GM12878 (cell line): ENCODE results near the gene MEIS1. TPM values are rescaled to one million over a fixed set of nuclear protein-coding genes. Genes with fewer than 3 reads are reported as not detected.

Experiments
- ATAC-seq: fragments of 200-7000 bp; cut with Tn5 transposase; 3 replicates; pipeline ENCODE4 v1.9.1; 2020; ENCODE audit warnings: mild to moderate bottlenecking, moderate library complexity
- BruUV-seq: library from RNA; stranded (reverse); fragments of 400-500 nt; replicated peaks from 2 replicates; lab custom pipeline; 2021; lab: Mats Ljungman, UMichigan
- CTCF ChIA-PET: fragments of 300-600 bp; sonication (Branson Sonifier 250); formaldehyde crosslinking; extraction: SDS; loops from one replicate; lab custom pipeline; 2021; ENCODE audit warnings: inconsistent platforms; lab: Yijun Ruan, JAX
- POLR2A ChIA-PET: fragments of 350-600 bp; formaldehyde crosslinking; extraction: SDS; loops from one replicate; lab custom pipeline; 2021; ENCODE audit warnings: inconsistent platforms; lab: Charles Lee
- RAD21 ChIA-PET: fragments of 300-600 bp; sonication (Branson Sonifier 250); formaldehyde crosslinking; loops from one replicate; lab custom pipeline; 2023; ENCODE audit warnings: antibody characterized with exemption; ENCODE audit not compliant: unreplicated experiment; lab: Charles Lee
- SMC1A ChIA-PET: fragments of 300-600 bp; sonication (Branson Sonifier 250); formaldehyde crosslinking; loops from one replicate; lab custom pipeline; 2023; ENCODE audit not compliant: unreplicated experiment, uncharacterized antibody; lab: Charles Lee
- DNase-seq: peaks from one replicate; pipeline ENCODE4 v3.0.0-alpha.2; 2011; ENCODE audit warnings: low read depth, low spot score
- FAIRE-seq: peaks from 3 replicates; lab custom pipeline; 2011; peaks lifted over from hg19 to GRCh38; lab: Jason Lieb, UNC
- H2AFZ ChIP-seq: 2 replicates; pipeline ENCODE4 v1.6.0; 2011; ENCODE audit warnings: low read depth, low read length, control low read depth; ENCODE audit not compliant: control insufficient read depth
- H3K27ac ChIP-seq: 2 replicates; pipeline ENCODE4 v1.5.1; 2011; ENCODE audit warnings: control low read depth; ENCODE audit not compliant: control insufficient read depth, insufficient read depth
- H3K27me3 ChIP-seq, 2 experiments: replicated peaks in 1 of 2; 2 replicates each; pipeline versions ENCODE4 v1.6.0 to v1.6.1; 2011; ENCODE audit warnings: low read length in 1 of 2; ENCODE audit not compliant: control insufficient read depth in 2 of 2, insufficient read depth in 2 of 2
- H3K36me3 ChIP-seq, 2 experiments: 2 replicates each; pipeline ENCODE4 v1.5.1; 2011; ENCODE audit warnings: low read length in 1 of 2; ENCODE audit not compliant: control insufficient read depth in 2 of 2, insufficient read depth in 2 of 2
- H3K4me1 ChIP-seq: 2 replicates; pipeline ENCODE4 v1.6.1; 2011; ENCODE audit warnings: mild to moderate bottlenecking, low read length, moderate library complexity, mixed read lengths; ENCODE audit not compliant: control insufficient read depth, insufficient read depth
- H3K4me2 ChIP-seq: 2 replicates; pipeline ENCODE4 v1.6.0; 2011; ENCODE audit warnings: control low read depth; ENCODE audit not compliant: control insufficient read depth, insufficient read depth
- H3K4me3 ChIP-seq: fragments of 200-600 bp; sonication (generic); 2 replicates; pipeline ENCODE4 v1.5.1; 2016
- H3K79me2 ChIP-seq: 2 replicates; pipeline ENCODE4 v1.6.0; 2011; ENCODE audit warnings: low read length; ENCODE audit not compliant: control insufficient read depth, insufficient read depth
- H3K9ac ChIP-seq: 2 replicates; pipeline ENCODE4 v1.8.0; 2011; ENCODE audit warnings: low read length, control low read depth, mixed read lengths; ENCODE audit not compliant: control insufficient read depth, insufficient read depth
- H3K9me3 ChIP-seq: replicated peaks from 3 replicates; pipeline ENCODE4 v1.5.1; 2011; ENCODE audit warnings: mild to moderate bottlenecking, low read length; ENCODE audit not compliant: control insufficient read depth, insufficient read depth
- H4K20me1 ChIP-seq: 2 replicates; pipeline ENCODE4 v1.6.0; 2011; ENCODE audit not compliant: control insufficient read depth, insufficient read depth
- BCL11A ChIP-seq: IDR thresholded peaks from 2 replicates; pipeline ENCODE4 v1.6.1; 2011; ENCODE audit warnings: low read depth, low read length
- HSF1 ChIP-seq: fragments of 150-350 bp; IDR thresholded peaks from 2 replicates; pipeline ENCODE4 v1.6.1; 2014; ENCODE audit warnings: mild to moderate bottlenecking, low read depth, low read length
- MAX ChIP-seq: IDR thresholded peaks from 2 replicates; pipeline ENCODE4 v1.6.1; 2012; ENCODE audit warnings: low read depth, low read length, improper control_type of control experiment
- MLLT1 ChIP-seq: fragments of 450-650 bp; IDR thresholded peaks from 2 replicates; pipeline ENCODE4 v1.6.1; 2016; ENCODE audit warnings: mild to moderate bottlenecking
- PRDM15 ChIP-seq: fragments of 450-650 bp; formaldehyde crosslinking; IDR thresholded peaks from 2 replicates; pipeline ENCODE4 v1.4.0; 2020; ENCODE audit warnings: mild to moderate bottlenecking, moderate library complexity
- TAF1 ChIP-seq: IDR thresholded peaks from 2 replicates; pipeline ENCODE4 v1.6.1; 2011; ENCODE audit warnings: mild to moderate bottlenecking, low read depth, low read length, borderline replicate concordance
- YBX1 ChIP-seq: fragments of 450-650 bp; IDR thresholded peaks from 2 replicates; pipeline ENCODE4 v1.6.1; 2016; ENCODE audit warnings: antibody characterized with exemption
- ZNF274 ChIP-seq: IDR thresholded peaks from one replicate; pipeline ENCODE4 v1.8.0; 2011; ENCODE audit not compliant: insufficient read length, insufficient read depth
- WGBS: methylation state at CpG from one replicate; pipeline ENCODE4 v1.1.6; 2016; ENCODE audit warnings: low lambda C conversion rate; ENCODE audit not compliant: insufficient replicate concordance, insufficient coverage; ENCODE audit errors: missing lambda C conversion rate; 5-methylcytosine and 5-hydroxymethylcytosine counted together
- in situ Hi-C: fragments of 300-500 bp; cut with MboI; formaldehyde crosslinking; loops from 9 replicates; pipeline ENCODE4 v1.14.3; 2018; ENCODE audit warnings: mixed read lengths
- intact Hi-C: fragments of 100-400 bp; cut with micrococcal nuclease; formaldehyde crosslinking; loops from one replicate; pipeline ENCODE4 v1.14.2; 2022; ENCODE audit not compliant: unreplicated experiment
- polyA plus RNA-seq, 11 experiments: library from polyadenylated mRNA; depleted of rRNA in 4 of 11; unstranded in 6 of 11; stranded (reverse) in 5 of 11; fragments of >200 nt; fragmentation: Nextera tagmentation in 4 of 11; fragmentation: Illumina TruSeq in 1 of 11; extraction: Ambion mirVana in 4 of 11; extraction: Trizol in 1 of 11; gene quantifications; 1 replicate in 1 of 11; 2 replicates in 10 of 11; pipeline versions ENCODE4 v1.2.1 to v1.2.3, GENCODE V29; 2011 to 2016; ENCODE audit warnings: inconsistent platforms in 2 of 11, missing spikeins in 2 of 11, low read depth in 1 of 11
- total RNA-seq, 4 experiments: library from RNA; depleted of rRNA in 3 of 4; stranded (reverse); fragments of >200 nt in 3 of 4; fragmentation: Illumina TruSeq in 1 of 4; extraction: Trizol in 1 of 4; gene quantifications; 2 replicates each; pipeline versions ENCODE4 v1.2.1 to v1.2.3, GENCODE V29; 2013 to 2021

Gene MEIS1
- total and polyA plus RNA-seq, 10 of the 15 experiments (the other 5 are each of a cell fraction or from before 2014, with no cell fraction given): 0.04 to 0.31 (median 0.14) TPM; not detected in 6

- TF ChIP-seq MLLT1 (no peak), YBX1 (no peak), HSF1 (no peak), TAF1 (no peak)
Observed at GRCh38 chr2:66447677-66448076, 12.8 kb downstream of the MEIS1 start (continued).

- Histone ChIP-seq H4K20me1 (no peaks in the 10 kb centered on the region), H3K4me3 (no peak overlapping the region), H3K4me1 (no peaks in the 10 kb centered on the region), H3K4me2 (no peak overlapping the region), H2AFZ (no peak overlapping the region), H3K27me3 (peaks cover 0 to 7% of the 10 kb centered on the region in 2 experiments; a peak in 3 of 4 replicates), H3K9ac (no peak overlapping the region), H3K36me3 (no peaks in the 10 kb centered on the region), H3K27ac (no peak overlapping the region), H3K9me3 (no peaks in the 10 kb centered on the region), H3K79me2 (no peaks in the 10 kb centered on the region)
- ChIA-PET CTCF (no interaction called here), POLR2A (no interaction called here), RAD21 (no interaction called here), SMC1A (no interaction called here)
- DNase-seq (no peak), ATAC-seq (no peak), FAIRE-seq (no peak)
- 46% methylated on average over 3 of the region's 3 CpGs for WGBS
- no TSS peak for BruUV-seq
- in situ Hi-C loops: loop anchor here (25.0 kb wide), 2 partner anchors 1389 to 1989 kb away; no protein-coding TSS in a partner anchor
- intact Hi-C loops: no loop called here
- TF ChIP-seq ZNF274 (no peak), BCL11A (no peak), PRDM15 (CRISPR knock-in tag) (no peak), MAX (no peak)
Observed at GRCh38 chr2:66448136-66448991, 13.4 kb downstream of the MEIS1 start.
